GM18498 (cell line): ENCODE data around the gene SLC6A2.

Experiments
- ATAC-seq: cut with Tn5 transposase; IDR thresholded peaks from one replicate; pipeline ENCODE4 v1.9.1; 2021; ENCODE audit warnings: mild to moderate bottlenecking, moderate library complexity; ENCODE audit not compliant: unreplicated experiment

Gene SLC6A2

GRCh38 chr16:55668340-55669281 lies 12.8 kb downstream of the SLC6A2 start:
- no peak for ATAC-seq

GRCh38 chr16:55671206-55671973 lies 15.6 kb downstream of the SLC6A2 start:
- no peak for ATAC-seq

DNA sequence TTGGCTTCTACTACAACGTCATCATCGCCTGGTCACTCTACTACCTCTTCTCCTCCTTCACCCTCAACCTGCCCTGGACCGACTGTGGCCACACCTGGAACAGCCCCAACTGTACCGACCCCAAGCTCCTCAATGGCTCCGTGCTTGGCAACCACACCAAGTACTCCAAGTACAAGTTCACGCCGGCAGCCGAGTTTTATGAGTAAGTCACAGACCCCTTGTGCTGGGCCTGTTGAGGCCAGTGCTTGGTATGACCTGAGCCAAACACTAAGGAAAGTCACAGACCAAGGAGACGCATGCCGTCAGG lies 16.1 kb downstream of the SLC6A2 start:
- ATAC-seq, result no peak

GRCh38 chr16:55672471-55672870 lies 16.7 kb downstream of the SLC6A2 start:
- ATAC-seq, result no peak

- no peak for ATAC-seq
Measured at GRCh38 chr16:55678161-55678821, 22.5 kb downstream of the SLC6A2 start.

DNA sequence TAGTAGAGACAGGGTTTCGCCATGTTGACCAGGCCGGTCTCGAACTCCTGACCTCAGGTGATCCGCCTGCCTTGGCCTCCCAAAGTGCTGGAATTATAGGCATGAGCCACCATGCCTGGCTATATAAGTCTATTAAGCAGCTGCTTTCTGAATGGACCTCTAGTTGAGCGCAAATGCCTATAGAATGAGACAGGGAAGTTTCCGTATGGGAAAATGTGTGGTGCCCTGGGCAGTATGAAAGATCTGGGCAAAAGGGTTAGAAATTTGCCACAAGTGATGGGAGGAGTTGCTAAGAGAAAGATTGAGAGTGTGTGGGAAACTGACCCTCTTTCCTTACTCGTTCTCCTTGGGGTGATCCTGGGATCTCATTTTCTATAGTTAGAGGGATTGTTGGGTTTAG lies 26.3 kb downstream of the SLC6A2 start:
- no peak for ATAC-seq

DNA sequence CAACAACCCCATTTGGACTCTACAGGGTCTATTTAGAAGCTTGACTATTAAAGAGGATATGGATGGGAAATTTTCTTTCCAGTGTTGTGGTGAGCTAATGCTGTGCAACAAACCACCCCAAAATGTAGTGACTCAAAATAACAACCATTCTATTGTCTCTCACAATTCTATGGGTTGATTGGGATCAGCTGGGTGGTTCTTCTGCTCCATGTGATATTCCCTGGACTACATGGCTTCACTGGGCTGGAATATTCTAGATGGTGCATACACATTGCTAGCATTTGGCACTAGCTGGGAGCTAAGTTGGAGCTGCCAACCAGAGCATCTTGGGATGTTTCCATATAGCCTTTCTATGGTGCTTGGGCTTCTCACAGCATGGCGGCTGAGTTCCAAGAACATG lies 30.2 kb downstream of the SLC6A2 start:
- no peak for ATAC-seq

GRCh38 chr16:55686671-55687070 lies 30.9 kb downstream of the SLC6A2 start:
- ATAC-seq, result no peak

DNA sequence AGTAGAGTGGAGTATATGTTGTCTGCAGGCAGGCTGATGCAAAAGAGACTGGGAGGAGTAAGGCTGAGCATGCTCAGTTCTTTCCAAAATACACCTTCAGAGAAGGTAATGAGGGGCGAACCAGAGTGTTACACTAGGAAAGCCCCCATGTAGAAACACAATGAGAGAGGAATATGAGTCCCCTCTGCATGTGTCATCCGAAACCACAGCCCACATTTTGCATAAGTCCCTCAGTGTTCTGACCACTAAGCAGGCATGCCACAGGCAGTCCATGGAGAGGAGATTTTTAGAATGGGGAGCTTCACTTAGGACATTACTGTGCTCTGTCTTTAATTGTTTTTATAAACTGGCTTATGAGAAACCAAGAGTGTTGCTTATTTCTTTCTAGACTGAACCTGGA lies 32.0 kb downstream of the SLC6A2 start:
- ATAC-seq, result no peak

DNA sequence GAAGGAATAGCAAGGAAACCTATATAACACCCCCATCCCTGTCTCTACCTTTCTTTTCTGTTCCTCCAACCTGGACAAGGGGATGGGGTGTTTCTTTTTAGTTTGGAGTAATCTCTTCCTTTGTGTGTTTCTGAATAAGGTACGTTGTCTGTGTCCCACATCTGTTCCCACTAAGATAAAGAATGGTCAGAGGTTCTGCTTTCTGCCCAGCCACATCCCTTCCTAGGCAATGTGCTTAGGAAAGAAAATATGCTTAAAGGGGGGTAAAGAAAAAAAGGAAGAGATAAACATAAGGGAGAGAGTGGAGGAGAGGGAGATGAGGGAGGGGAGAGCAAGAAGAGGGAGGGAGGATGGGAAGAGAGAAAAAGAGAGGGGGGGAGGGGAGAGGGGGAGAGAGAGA lies 35.1 kb downstream of the SLC6A2 start:
- no peak for ATAC-seq

GRCh38 chr16:55691771-55692170 lies 36.0 kb downstream of the SLC6A2 start:
- no peak for ATAC-seq

DNA sequence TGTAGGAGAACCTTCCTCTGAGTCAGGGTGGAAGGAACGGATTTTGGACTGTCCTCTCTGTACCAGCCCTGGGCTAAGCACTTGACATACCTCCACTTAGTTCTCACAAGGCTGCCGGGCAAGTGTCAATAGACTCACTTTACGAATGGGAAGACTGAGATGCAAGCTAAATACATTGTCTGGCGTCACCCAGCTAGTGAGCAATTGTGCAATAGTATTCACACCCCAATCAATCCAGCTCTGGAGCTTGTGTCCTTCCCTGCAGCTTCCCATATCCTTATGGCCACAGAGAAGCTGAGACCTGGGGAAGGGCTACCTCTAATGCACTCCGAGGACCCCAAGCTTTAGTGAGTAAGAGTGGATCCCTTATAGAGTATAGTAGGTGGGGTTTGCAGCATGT lies 39.8 kb downstream of the SLC6A2 start:
- no peak for ATAC-seq

DNA sequence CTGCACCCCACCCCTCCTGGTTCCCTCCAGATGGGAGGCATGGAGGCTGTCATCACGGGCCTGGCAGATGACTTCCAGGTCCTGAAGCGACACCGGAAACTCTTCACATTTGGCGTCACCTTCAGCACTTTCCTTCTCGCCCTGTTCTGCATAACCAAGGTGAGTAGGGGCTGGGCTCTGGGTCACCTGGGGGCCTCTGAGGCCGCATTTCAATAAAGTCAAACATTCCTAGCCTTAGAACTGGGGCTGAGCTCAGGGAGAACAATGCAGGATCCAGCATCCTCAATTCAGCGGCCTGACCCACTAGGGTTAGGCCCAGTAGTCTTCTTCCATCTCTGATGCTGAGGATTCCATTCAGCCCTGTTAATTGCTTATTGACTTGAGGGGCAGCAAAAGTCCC lies 42.1 kb downstream of the SLC6A2 start:
- no peak for ATAC-seq

GRCh38 chr16:55698331-55698730 lies 42.5 kb downstream of the SLC6A2 start:
- no peak for ATAC-seq

DNA sequence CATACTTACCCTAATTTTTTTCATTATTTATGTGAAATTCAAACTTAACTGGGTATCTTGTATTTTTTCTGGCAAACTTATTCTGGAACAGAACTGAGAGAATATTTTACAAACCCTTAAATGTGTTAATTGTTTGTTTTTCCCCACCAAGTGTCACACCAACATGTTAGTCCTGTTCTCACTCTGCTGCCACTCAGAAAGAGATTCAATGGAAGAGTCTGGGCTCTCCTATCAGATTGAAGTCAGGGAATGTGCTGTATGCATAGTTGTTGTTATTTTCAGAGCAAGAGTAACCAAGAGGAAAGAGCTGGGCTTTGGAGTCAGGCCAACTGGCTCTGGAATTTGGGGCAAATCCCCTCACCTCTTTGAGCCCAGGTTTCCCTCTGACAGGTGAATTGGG lies 43.2 kb downstream of the SLC6A2 start:
- ATAC-seq, result no peak

DNA sequence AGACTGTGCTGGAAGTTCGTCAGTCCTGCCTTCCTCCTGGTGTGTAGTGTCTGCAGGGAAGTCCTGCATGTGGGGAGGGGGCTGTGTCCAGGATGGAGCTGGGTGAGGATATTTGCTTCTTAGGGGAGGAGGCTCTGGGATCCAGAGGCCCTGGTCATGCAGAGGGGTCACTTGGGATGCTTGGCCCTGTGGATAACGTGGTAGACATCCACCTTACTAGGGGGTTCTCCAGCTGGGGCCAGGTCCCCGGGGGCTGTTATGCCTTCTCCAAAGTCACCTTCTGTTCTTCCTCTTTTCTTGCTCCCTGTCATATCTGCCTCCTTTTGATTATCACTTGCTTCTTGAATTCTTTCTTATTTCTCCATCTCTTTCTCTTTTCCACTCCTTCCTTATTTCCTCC lies 43.8 kb downstream of the SLC6A2 start:
- ATAC-seq, result no peak

DNA sequence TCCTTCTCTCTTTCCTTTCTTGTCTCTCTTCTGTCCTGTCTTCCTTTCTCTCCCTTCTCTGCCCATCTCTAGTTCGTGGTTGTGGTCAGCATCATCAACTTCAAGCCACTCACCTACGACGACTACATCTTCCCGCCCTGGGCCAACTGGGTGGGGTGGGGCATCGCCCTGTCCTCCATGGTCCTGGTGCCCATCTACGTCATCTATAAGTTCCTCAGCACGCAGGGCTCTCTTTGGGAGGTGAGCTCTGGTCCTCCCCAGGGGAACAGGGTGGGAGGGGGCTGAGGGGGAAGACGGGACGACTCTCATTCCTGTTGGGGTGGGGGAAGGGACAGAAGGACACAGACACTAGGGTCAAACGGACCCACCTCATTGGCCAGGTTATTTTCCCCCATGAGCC lies 44.3 kb downstream of the SLC6A2 start:
- ATAC-seq, result no peak

DNA sequence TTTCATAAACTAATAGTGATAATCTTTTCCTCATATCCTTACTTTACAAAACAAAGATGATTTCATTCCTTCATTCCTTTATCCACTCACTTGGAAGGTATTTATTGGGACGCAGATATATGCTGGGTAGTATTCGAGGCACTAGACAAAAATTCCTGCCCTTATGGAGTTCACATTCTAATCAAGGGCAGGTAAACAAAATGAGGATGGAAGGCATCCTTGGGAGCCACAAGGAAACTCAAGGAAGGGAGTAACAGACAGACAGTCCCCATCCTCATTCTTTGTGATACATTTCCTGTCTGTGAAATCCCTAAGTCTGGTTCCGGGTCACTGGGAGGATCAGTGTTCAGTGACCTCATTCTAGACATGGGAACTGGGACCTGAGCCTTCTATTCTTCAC lies 45.2 kb downstream of the SLC6A2 start:
- ATAC-seq, result no peak

DNA sequence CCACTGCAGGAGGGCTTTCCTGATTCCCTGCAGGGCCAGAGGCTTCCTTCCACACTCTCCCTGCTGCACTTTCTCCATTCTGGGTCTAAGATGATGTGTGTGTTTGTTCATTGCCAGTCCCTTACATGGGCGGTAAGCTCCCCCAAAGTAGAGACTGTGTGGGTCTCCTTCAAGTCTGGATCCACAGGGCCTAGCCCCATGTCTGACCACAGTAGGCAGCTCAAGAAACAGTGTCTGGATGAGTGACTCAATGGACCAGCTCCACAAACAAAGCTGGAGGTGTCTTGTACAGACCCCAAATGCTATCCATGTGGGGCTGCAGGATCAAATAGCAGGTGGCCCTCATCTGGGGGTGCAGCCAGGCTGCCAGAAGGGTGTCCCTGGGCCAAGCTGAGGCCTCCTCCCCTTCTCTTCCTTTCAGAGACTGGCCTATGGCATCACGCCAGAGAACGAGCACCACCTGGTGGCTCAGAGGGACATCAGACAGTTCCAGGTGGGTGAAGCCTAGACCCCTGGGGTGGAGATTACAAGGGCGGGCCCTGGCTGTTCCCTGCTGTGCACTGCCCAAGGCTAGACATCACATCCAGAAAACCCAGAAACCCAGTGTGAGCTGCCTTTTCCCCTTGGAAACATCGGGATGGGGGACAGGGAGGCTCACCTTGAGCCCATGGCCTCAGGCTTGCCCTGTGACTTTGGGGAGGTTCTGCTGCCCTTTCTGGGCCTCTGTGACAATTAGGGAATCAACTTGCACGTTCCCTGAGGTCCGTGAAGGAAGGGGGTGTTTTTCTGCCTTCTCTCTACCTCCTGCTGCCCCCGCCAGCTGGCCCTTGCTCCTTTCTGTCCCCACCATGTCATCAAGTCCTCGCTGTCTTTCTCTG lies 45.9 kb downstream of the SLC6A2 start:
- peak; percentile 76 for ATAC-seq
